Measurements from ENCODE around the gene ADGRL2.

DNA sequence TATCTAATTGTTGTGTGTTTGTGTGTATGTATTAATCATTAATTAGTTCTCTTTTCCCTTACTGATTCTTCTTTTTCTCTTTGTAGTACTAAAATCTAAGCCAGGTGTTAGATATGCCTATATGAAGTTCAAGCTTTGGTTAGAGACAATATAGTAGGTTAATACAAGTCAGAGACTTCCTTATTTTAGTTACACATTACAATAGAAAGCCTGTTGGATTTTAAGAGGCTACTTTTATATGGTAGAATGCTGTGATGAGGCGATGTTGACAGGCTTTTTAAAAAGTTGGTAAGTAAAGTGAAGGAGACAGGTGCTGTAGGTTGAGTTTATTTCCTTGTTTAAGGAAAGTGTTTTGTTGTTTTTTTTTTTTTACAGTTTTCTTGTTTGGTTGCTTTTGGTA is 45.9 kb downstream of the ADGRL2 start:
- TF ChIP-seq, protein P1, sequence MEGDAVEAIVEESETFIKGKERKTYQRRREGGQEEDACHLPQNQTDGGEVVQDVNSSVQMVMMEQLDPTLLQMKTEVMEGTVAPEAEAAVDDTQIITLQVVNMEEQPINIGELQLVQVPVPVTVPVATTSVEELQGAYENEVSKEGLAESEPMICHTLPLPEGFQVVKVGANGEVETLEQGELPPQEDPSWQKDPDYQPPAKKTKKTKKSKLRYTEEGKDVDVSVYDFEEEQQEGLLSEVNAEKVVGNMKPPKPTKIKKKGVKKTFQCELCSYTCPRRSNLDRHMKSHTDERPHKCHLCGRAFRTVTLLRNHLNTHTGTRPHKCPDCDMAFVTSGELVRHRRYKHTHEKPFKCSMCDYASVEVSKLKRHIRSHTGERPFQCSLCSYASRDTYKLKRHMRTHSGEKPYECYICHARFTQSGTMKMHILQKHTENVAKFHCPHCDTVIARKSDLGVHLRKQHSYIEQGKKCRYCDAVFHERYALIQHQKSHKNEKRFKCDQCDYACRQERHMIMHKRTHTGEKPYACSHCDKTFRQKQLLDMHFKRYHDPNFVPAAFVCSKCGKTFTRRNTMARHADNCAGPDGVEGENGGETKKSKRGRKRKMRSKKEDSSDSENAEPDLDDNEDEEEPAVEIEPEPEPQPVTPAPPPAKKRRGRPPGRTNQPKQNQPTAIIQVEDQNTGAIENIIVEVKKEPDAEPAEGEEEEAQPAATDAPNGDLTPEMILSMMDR (IDR thresholded peaks at IDR 0.05) = no peak
- TF ChIP-seq POLR2A (IDR thresholded peaks at IDR 0.05) (no peak), POLR2AphosphoS5 (IDR thresholded peaks at IDR 0.05) (no peak), EP300 (IDR thresholded peaks at IDR 0.05) (no peak)
